A673 (cell line): ENCODE results near the gene FAM83G. TPM values are rescaled to one million over a fixed set of nuclear protein-coding genes. Genes with fewer than 3 reads are reported as not detected.

ENCODE experiments used
- BruUV-seq: library from RNA; stranded (reverse); fragments of 400-500 nt; replicated peaks from 2 replicates; lab custom pipeline; 2021; lab: Mats Ljungman, UMichigan
- CTCF ChIA-PET: fragments of 300-600 bp; sonication (Branson Sonifier 250); formaldehyde crosslinking; loops from one replicate; lab custom pipeline; 2022; ENCODE audit warnings: antibody characterized with exemption; lab: Charles Lee
- POLR2A ChIA-PET: fragments of 300-600 bp; sonication (Branson Sonifier 250); formaldehyde crosslinking; loops from one replicate; lab custom pipeline; 2022; ENCODE audit warnings: antibody characterized with exemption; ENCODE audit not compliant: low non-redundant PET; lab: Charles Lee
- DNase-seq: peaks from one replicate; pipeline ENCODE4 v3.0.0-alpha.2; 2015; ENCODE audit warnings: low spot score
- H3K27ac ChIP-seq: fragments of 200-600 bp; sonication (generic); 2 replicates; pipeline ENCODE4 v1.5.1; 2016; ENCODE audit warnings: mixed run types, low read depth, mild to moderate bottlenecking, mixed read lengths, antibody characterized with exemption, low read length; ENCODE audit not compliant: poor library complexity, severe bottlenecking
- H3K27me3 ChIP-seq: fragments of 200-600 bp; sonication (generic); replicated peaks from 2 replicates; pipeline ENCODE4 v1.6.1; 2017; ENCODE audit warnings: mixed run types, low read depth, mild to moderate bottlenecking, mixed read lengths, antibody characterized with exemption, low read length; ENCODE audit not compliant: insufficient read depth, poor library complexity
- H3K36me3 ChIP-seq: fragments of 200-600 bp; sonication (generic); 2 replicates; pipeline ENCODE4 v1.6.1; 2016; ENCODE audit warnings: mixed run types, mild to moderate bottlenecking, mixed read lengths, antibody characterized with exemption, low read length; ENCODE audit not compliant: insufficient read depth, poor library complexity, severe bottlenecking
- H3K4me1 ChIP-seq: fragments of 200-600 bp; sonication (generic); 2 replicates; pipeline ENCODE4 v1.6.1; 2017; ENCODE audit warnings: mixed run types, mild to moderate bottlenecking, mixed read lengths, antibody characterized with exemption, low read length; ENCODE audit not compliant: insufficient read depth, poor library complexity, severe bottlenecking
- H3K4me3 ChIP-seq: fragments of 200-600 bp; sonication (generic); 2 replicates; pipeline ENCODE4 v1.5.1; 2016; ENCODE audit warnings: low read depth, mixed run types, mild to moderate bottlenecking, mixed read lengths, low read length; ENCODE audit not compliant: poor library complexity, severe bottlenecking
- H3K9me3 ChIP-seq: fragments of 200-600 bp; sonication (generic); 2 replicates; pipeline ENCODE4 v1.6.1; 2016; ENCODE audit warnings: mixed run types, low read depth, mild to moderate bottlenecking, mixed read lengths, antibody characterized with exemption, low read length; ENCODE audit not compliant: poor library complexity, severe bottlenecking
- EZH2 ChIP-seq: fragments of 200-600 bp; sonication (generic); IDR thresholded peaks from 2 replicates; pipeline ENCODE4 v1.6.1; 2017; ENCODE audit warnings: borderline replicate concordance, low read depth, mild to moderate bottlenecking, mixed read lengths, antibody characterized with exemption, low read length; ENCODE audit not compliant: poor library complexity, severe bottlenecking
- intact Hi-C: fragments of 100-400 bp; cut with micrococcal nuclease; formaldehyde crosslinking; loops from one replicate; pipeline ENCODE4 v1.10.0; 2022; ENCODE audit not compliant: unreplicated experiment
- total RNA-seq: library from RNA; stranded (reverse); gene quantifications from 2 replicates; pipeline ENCODE4 v1.2.3, GENCODE V29; 2021
- TF ChIP-seq, protein P1 (sequence below): fragments of 300-800, 200-600 bp; sonication (generic); conservative IDR thresholded peaks from 2 replicates; pipeline ENCODE4 v1.5.1; 2017; ENCODE audit warnings: low read depth, mild to moderate bottlenecking, antibody characterized with exemption, low read length, moderate library complexity, mixed read lengths

FAM83G gene
- total RNA-seq, 1 experiment from 2014 or later = 12.4 TPM

DNA sequence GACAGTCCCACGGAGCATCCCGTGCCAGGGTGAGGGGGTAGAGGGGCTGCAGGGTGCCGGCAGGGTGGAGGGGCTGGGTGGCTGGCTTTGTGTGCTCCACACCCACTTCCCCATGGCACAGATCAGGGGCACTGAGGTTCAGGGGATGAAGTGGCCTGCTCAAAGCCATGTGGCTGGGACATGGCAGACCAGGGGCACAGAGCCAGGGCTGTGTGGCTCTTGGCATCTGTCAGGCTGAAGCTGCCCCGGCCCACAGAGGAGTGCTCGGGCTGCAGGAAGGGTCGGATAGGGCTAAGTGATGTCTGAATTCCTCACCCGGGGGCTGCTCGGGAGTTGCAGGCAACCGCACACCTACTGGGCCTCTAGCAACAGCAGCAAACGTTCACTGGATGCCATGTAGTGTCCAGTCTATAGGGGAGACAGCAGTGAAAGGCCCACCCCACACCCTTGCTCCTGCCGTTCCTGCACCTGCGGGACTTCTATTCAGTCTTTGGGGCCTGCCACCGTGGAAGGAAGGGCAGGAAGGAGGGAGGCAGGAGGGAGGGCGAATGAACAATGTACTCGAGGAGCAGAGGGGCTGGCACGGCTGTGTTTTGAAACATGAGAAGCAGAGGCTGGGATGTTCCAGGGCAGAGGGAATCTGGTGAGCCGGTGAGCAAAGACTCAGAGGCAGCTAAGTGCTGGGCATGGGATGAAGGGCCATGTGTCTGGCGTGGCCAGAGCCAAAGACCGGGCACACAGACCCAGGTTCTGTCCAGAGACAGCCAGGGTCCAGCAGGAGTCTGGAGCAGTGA, 37.5 kb downstream of the FAM83G start:
- POLR2A ChIA-PET = no interaction called here
- CTCF ChIA-PET = no interaction called here
- Histone ChIP-seq H3K4me1 (peaks cover 6% of the 10 kb centered on the region), H3K27me3 (no peaks in the 10 kb centered on the region), H3K9me3 (no peaks in the 10 kb centered on the region), H3K36me3 (no peaks in the 10 kb centered on the region), H3K4me3 (no peak overlapping the region), H3K27ac (no peak overlapping the region)
- peak; percentile 23 for DNase-seq
- no TSS peak for BruUV-seq
- intact Hi-C loops = no loop called here
- no peak for TF ChIP-seq EZH2
- TF ChIP-seq, protein P1, sequence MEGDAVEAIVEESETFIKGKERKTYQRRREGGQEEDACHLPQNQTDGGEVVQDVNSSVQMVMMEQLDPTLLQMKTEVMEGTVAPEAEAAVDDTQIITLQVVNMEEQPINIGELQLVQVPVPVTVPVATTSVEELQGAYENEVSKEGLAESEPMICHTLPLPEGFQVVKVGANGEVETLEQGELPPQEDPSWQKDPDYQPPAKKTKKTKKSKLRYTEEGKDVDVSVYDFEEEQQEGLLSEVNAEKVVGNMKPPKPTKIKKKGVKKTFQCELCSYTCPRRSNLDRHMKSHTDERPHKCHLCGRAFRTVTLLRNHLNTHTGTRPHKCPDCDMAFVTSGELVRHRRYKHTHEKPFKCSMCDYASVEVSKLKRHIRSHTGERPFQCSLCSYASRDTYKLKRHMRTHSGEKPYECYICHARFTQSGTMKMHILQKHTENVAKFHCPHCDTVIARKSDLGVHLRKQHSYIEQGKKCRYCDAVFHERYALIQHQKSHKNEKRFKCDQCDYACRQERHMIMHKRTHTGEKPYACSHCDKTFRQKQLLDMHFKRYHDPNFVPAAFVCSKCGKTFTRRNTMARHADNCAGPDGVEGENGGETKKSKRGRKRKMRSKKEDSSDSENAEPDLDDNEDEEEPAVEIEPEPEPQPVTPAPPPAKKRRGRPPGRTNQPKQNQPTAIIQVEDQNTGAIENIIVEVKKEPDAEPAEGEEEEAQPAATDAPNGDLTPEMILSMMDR = no peak

DNA sequence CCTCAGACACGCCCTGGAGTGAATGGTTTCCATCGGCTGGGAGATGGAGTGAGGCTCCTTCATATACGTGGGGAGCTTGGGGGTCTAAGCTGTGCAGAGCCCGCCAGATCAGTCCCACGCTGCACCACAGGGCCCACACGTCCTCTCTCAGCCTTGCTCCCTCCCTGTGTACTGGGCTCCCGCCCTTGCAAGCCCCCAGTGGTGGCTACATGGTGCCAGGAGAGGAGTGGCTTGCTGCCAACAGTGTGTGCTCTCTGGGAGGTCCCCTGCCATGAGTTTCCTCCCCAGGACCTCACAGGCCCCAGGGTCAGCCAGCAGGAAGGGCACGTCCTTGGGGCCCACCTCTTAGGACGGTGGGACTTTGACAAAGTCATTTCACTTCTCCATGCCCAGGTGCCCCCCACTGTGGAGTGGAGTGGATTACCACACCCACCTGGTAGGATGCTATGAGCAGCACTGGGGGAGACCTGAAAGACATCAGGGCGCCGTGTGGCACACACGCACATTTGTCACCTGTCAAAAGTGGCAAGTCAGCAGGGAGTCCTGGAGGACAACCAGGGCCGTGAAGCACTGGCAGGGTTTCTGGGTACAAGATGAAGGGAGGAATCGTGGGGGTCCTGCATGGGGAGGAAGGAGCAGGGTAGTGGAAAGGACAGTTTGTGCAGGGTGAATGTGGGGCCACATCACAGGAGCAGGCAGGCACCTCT, 38.9 kb downstream of the FAM83G start:
- TF ChIP-seq EZH2 = no peak
- TF ChIP-seq, protein P1 = no peak
- no TSS peak for BruUV-seq
- no peaks in the 10 kb centered on the region for H3K9me3 ChIP-seq
- CTCF ChIA-PET = no interaction called here
- no peaks in the 10 kb centered on the region for H3K36me3 ChIP-seq
- H3K4me1 ChIP-seq = peaks cover 6% of the 10 kb centered on the region
- intact Hi-C loops = no loop called here
- H3K4me3 ChIP-seq = no peak overlapping the region
- no peak for DNase-seq
- POLR2A ChIA-PET = no interaction called here
- no peak overlapping the region for H3K27ac ChIP-seq
- H3K27me3 ChIP-seq = no peaks in the 10 kb centered on the region

DNA sequence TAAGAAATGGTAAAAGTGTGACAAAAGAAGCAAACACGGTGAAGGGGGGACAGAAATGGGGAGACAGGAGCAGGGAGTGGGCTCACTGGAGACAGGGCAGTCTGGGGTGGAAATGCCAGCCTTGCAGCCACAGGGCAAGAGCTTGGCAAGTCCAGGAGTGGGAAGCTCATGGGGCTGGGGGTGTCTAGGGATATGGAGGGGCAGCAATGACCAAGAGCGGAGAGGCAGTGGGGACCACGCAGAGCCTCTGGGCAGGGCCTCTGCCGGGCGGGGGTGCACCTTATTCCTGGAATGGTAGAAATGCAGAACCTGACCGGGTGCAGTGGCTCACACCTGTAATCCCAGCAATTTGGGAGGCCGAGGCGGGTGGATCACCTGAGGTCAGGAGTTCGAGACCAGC, 40.0 kb downstream of the FAM83G start:
- H3K4me3 ChIP-seq = no peak overlapping the region
- peaks cover 6% of the 10 kb centered on the region for H3K4me1 ChIP-seq
- no peaks in the 10 kb centered on the region for H3K9me3 ChIP-seq
- H3K27me3 ChIP-seq = no peaks in the 10 kb centered on the region
- BruUV-seq = no TSS peak
- ChIA-PET POLR2A (no interaction called here), CTCF (no interaction called here)
- no peaks in the 10 kb centered on the region for H3K36me3 ChIP-seq
- H3K27ac ChIP-seq = no peak overlapping the region
- intact Hi-C loops = no loop called here
- TF ChIP-seq, protein P1 = no peak
- DNase-seq = no peak
